WTC11 (cell line): ENCODE measurements around the gene VPS35L. TPM values are rescaled to one million over a fixed set of nuclear protein-coding genes. Genes with fewer than 3 reads are reported as not detected.

Source experiments
- ATAC-seq: fragments of 200-7000 bp; cut with Tn5 transposase; 2 replicates; pipeline ENCODE4 v1.10.0; 2021; ENCODE audit warnings: mild to moderate bottlenecking, moderate library complexity
- CTCF ChIA-PET: fragments of 300-600 bp; sonication (Branson Sonifier 250); formaldehyde crosslinking; loops from one replicate; lab custom pipeline; 2021; ENCODE audit warnings: antibody characterized with exemption; lab: Charles Lee
- POLR2A ChIA-PET: fragments of 350-600 bp; sonication (Branson Sonifier 250); formaldehyde crosslinking; loops from one replicate; lab custom pipeline; 2021; ENCODE audit warnings: antibody characterized with exemption; lab: Charles Lee
- DNase-seq: peaks from one replicate; pipeline ENCODE4 v3.0.0; 2021; ENCODE audit warnings: low spot score
- H3K27ac Mint-ChIP-seq: 2 replicates; pipeline ENCODE4 v1.8.0; 2021; ENCODE audit warnings: mixed read lengths
- H3K27me3 Mint-ChIP-seq: 2 replicates; pipeline ENCODE4 v1.8.0; 2021; ENCODE audit warnings: low read depth, mild to moderate bottlenecking, moderate library complexity, mixed read lengths
- H3K36me3 Mint-ChIP-seq: 2 replicates; pipeline ENCODE4 v1.8.0; 2021; ENCODE audit warnings: mixed read lengths
- H3K4me1 Mint-ChIP-seq: 2 replicates; pipeline ENCODE4 v1.8.0; 2022; ENCODE audit warnings: mixed read lengths
- H3K4me3 Mint-ChIP-seq: 2 replicates; pipeline ENCODE4 v1.8.0; 2021; ENCODE audit warnings: mild to moderate bottlenecking, moderate library complexity, mixed read lengths
- H3K9me3 Mint-ChIP-seq: 2 replicates; pipeline ENCODE4 v1.8.0; 2021; ENCODE audit warnings: mixed read lengths
- CREB1 ChIP-seq: sonication (generic); formaldehyde crosslinking; IDR thresholded peaks from 2 replicates; pipeline ENCODE4 v1.8.0; 2023; ENCODE audit warnings: mild to moderate bottlenecking, missing genetic modification reagents
- CTCF ChIP-seq: fragments of 200-600 bp; IDR thresholded peaks from 2 replicates; pipeline ENCODE4 v1.8.0; 2022; ENCODE audit warnings: antibody characterized with exemption
- E2F5 ChIP-seq: sonication (generic); formaldehyde crosslinking; IDR thresholded peaks from 2 replicates; pipeline ENCODE4 v1.8.1; 2022; ENCODE audit warnings: mild to moderate bottlenecking, moderate library complexity, missing genetic modification reagents
- ELF4 ChIP-seq: sonication (generic); formaldehyde crosslinking; IDR thresholded peaks from 2 replicates; pipeline ENCODE4 v1.8.1; 2022; ENCODE audit warnings: low read depth, mild to moderate bottlenecking, moderate library complexity, missing genetic modification reagents
- GABPB1 ChIP-seq: sonication (generic); formaldehyde crosslinking; IDR thresholded peaks from 2 replicates; pipeline ENCODE4 v1.8.1; 2023; ENCODE audit warnings: mild to moderate bottlenecking, missing genetic modification reagents
- GRHL2 ChIP-seq: fragments of 250-450 bp; sonication (Bioruptor Pico); IDR thresholded peaks from 2 replicates; pipeline ENCODE4 v1.8.0; 2022; ENCODE audit warnings: mild to moderate bottlenecking, moderate library complexity; ENCODE audit not compliant: insufficient replicate concordance, severe bottlenecking
- IRF2 ChIP-seq: sonication (generic); formaldehyde crosslinking; IDR thresholded peaks from 2 replicates; pipeline ENCODE4 v1.8.0; 2022; ENCODE audit warnings: low read depth, missing genetic modification reagents, borderline replicate concordance
- JAZF1 ChIP-seq: fragments of 250-450 bp; sonication (Bioruptor Pico); IDR thresholded peaks from 2 replicates; pipeline ENCODE4 v1.9.0; 2021; ENCODE audit warnings: moderate library complexity, mild to moderate bottlenecking, inconsistent platforms
- KAT7 ChIP-seq: sonication (generic); formaldehyde crosslinking; IDR thresholded peaks from 2 replicates; pipeline ENCODE4 v1.8.1; 2023; ENCODE audit warnings: missing genetic modification reagents, mild to moderate bottlenecking, borderline replicate concordance
- MAX ChIP-seq: sonication (generic); formaldehyde crosslinking; IDR thresholded peaks from 2 replicates; pipeline ENCODE4 v1.8.0; 2022; ENCODE audit warnings: mild to moderate bottlenecking, missing genetic modification reagents
- NR3C1 ChIP-seq: sonication (generic); formaldehyde crosslinking; conservative IDR thresholded peaks from 2 replicates; pipeline ENCODE4 v1.8.1; 2023; ENCODE audit warnings: low read depth, mild to moderate bottlenecking, missing genetic modification reagents
- PRDM15 ChIP-seq: sonication (generic); formaldehyde crosslinking; IDR thresholded peaks from 2 replicates; pipeline ENCODE4 v1.8.0; 2022; ENCODE audit warnings: missing genetic modification reagents
- PRRX2 ChIP-seq: fragments of 250-450 bp; sonication (Bioruptor Pico); IDR thresholded peaks from 2 replicates; pipeline ENCODE4 v1.8.0; 2021; ENCODE audit warnings: mild to moderate bottlenecking
- RELA ChIP-seq: sonication (generic); formaldehyde crosslinking; IDR thresholded peaks from 2 replicates; pipeline ENCODE4 v1.8.1; 2022; ENCODE audit warnings: missing genetic modification reagents, mild to moderate bottlenecking, borderline replicate concordance
- STAT6 ChIP-seq: sonication (generic); formaldehyde crosslinking; conservative IDR thresholded peaks from 2 replicates; pipeline ENCODE4 v1.8.1; 2023; ENCODE audit warnings: mild to moderate bottlenecking, low read depth, missing genetic modification reagents, moderate library complexity
- TP53 ChIP-seq: sonication (generic); formaldehyde crosslinking; IDR thresholded peaks from 2 replicates; pipeline ENCODE4 v1.8.1; 2023; ENCODE audit warnings: mild to moderate bottlenecking, missing genetic modification reagents
- ZBTB21 ChIP-seq: sonication (generic); formaldehyde crosslinking; IDR thresholded peaks from 2 replicates; pipeline ENCODE4 v1.8.1; 2023; ENCODE audit warnings: mild to moderate bottlenecking, missing genetic modification reagents, borderline replicate concordance
- ZMAT4 ChIP-seq: fragments of 250-450 bp; sonication (Bioruptor Pico); IDR thresholded peaks from 2 replicates; pipeline ENCODE4 v1.9.0; 2021; ENCODE audit warnings: mild to moderate bottlenecking
- ZNF219 ChIP-seq: sonication (generic); formaldehyde crosslinking; IDR thresholded peaks from 2 replicates; pipeline ENCODE4 v1.8.0; 2023; ENCODE audit warnings: missing genetic modification reagents, mild to moderate bottlenecking, borderline replicate concordance
- ZNF232 ChIP-seq: sonication (generic); formaldehyde crosslinking; IDR thresholded peaks from 2 replicates; pipeline ENCODE4 v1.8.0; 2022; ENCODE audit warnings: mild to moderate bottlenecking, missing genetic modification reagents
- ZNF317 ChIP-seq: sonication (generic); formaldehyde crosslinking; IDR thresholded peaks from 2 replicates; pipeline ENCODE4 v1.8.1; 2023; ENCODE audit warnings: low read depth, mild to moderate bottlenecking, moderate library complexity, missing genetic modification reagents, borderline replicate concordance
- ZNF396 ChIP-seq: fragments of 250-450 bp; sonication (Bioruptor Pico); IDR thresholded peaks from 2 replicates; pipeline ENCODE4 v1.8.0; 2021; ENCODE audit warnings: mild to moderate bottlenecking, moderate library complexity, borderline replicate concordance
- ZNF425 ChIP-seq: fragments of 250-450 bp; sonication (Bioruptor Pico); conservative IDR thresholded peaks from 2 replicates; pipeline ENCODE4 v1.9.0; 2021; ENCODE audit warnings: mild to moderate bottlenecking
- ZNF671 ChIP-seq: fragments of 250-450 bp; sonication (Bioruptor Pico); IDR thresholded peaks from 2 replicates; pipeline ENCODE4 v1.8.0; 2021; ENCODE audit warnings: mild to moderate bottlenecking
- total RNA-seq: library from RNA; stranded (reverse); gene quantifications from 3 replicates; pipeline ENCODE4 v1.2.3, GENCODE V29; 2021

Gene VPS35L
- total RNA-seq, 1 experiment from 2014 or later, result 59.7 TPM

GRCh38 chr16:19517424-19518089 is 37.9 kb upstream of the VPS35L start (continued):
- TF ChIP-seq E2F5 (CRISPR knock-in tag) (no peak), IRF2 (CRISPR knock-in tag) (no peak), NR3C1 (CRISPR knock-in tag) (no peak), ZNF219 (CRISPR knock-in tag) (no peak), KAT7 (CRISPR knock-in tag) (no peak), PRRX2 (CRISPR knock-in tag) (no peak), TP53 (CRISPR knock-in tag) (no peak)

- Mint-ChIP-seq H3K4me1 (peaks cover 32% of the 10 kb centered on the region), H3K27me3 (no peaks in the 10 kb centered on the region), H3K36me3 (peaks cover 36% of the 10 kb centered on the region), H3K4me3 (no peak overlapping the region), H3K9me3 (no peaks in the 10 kb centered on the region), H3K27ac (no peak overlapping the region)
- CTCF ChIA-PET, result no interaction called here
- no peak for ATAC-seq
- POLR2A ChIA-PET, result no interaction called here
- DNase-seq, result no peak
- TF ChIP-seq ZNF396 (CRISPR knock-in tag) (no peak), ZNF232 (CRISPR knock-in tag) (no peak), ZNF317 (no peak), MAX (CRISPR knock-in tag) (no peak), PRDM15 (CRISPR knock-in tag) (no peak), STAT6 (CRISPR knock-in tag) (no peak), ELF4 (CRISPR knock-in tag) (no peak), CREB1 (CRISPR knock-in tag) (no peak), GRHL2 (CRISPR knock-in tag) (no peak), ZMAT4 (CRISPR knock-in tag) (no peak), ZNF671 (no peak), ZBTB21 (CRISPR knock-in tag) (no peak), RELA (no peak), CTCF (no peak), GABPB1 (CRISPR knock-in tag) (no peak), ZNF425 (CRISPR knock-in tag) (no peak), JAZF1 (CRISPR knock-in tag) (no peak)
Measured at GRCh38 chr16:19518388-19518787, 37.1 kb upstream of the VPS35L start.
